Measurements from ENCODE around the gene PCNT.

- TF ChIP-seq CTCF (IDR thresholded peaks at IDR 0.05; ENCODE audit: insufficient read depth, low read length, poor library complexity, severe bottlenecking): no peak
- no peak for TF ChIP-seq EZH2phosphoT487 (conservative IDR thresholded peaks at IDR 0.05; ENCODE audit: low read length)
Observed at GRCh38 chr21:46436621-46437020, 112.7 kb downstream of the PCNT start.

All from SU-DHL-6 (cell line).